Measurements from ENCODE around the gene NPSR1.

NPSR1 gene

GRCh38 chr7:34659472-34660075 lies 1.6 kb downstream of the NPSR1 start:
- H3K27me3 ChIP-seq (ENCODE audit: control insufficient read depth in 2 of 2, insufficient read depth in 2 of 2, low read length in 2 of 2) = no peaks in the 10 kb centered on the region
- H3K27ac ChIP-seq (ENCODE audit: low read depth in 2 of 2, low read length in 2 of 2) = no peak overlapping the region
- H3K36me3 ChIP-seq (ENCODE audit: control insufficient read depth in 2 of 2, insufficient read depth in 2 of 2, low read length in 2 of 2) = no peaks in the 10 kb centered on the region
- no peak overlapping the region for H3K9ac ChIP-seq (ENCODE audit: low read depth in 1 of 2, low read length in 2 of 2)
- H3K9me3 ChIP-seq (ENCODE audit: control insufficient read depth in 2 of 2, low read length in 2 of 2) = no peaks in the 10 kb centered on the region
- no peak overlapping the region for H3K4me3 ChIP-seq (ENCODE audit: low read length in 2 of 2)
- no peaks in the 10 kb centered on the region for H3K4me1 ChIP-seq (ENCODE audit: control insufficient read depth in 2 of 2, insufficient read depth in 2 of 2, low read length in 2 of 2)

GRCh38 chr7:34662058-34662708 lies 4.2 kb downstream of the NPSR1 start:
- no peak overlapping the region for H3K4me3 ChIP-seq (ENCODE audit: low read length in 2 of 2)
- H3K27ac ChIP-seq (ENCODE audit: low read depth in 2 of 2, low read length in 2 of 2) = no peak overlapping the region
- no peaks in the 10 kb centered on the region for H3K27me3 ChIP-seq (ENCODE audit: control insufficient read depth in 2 of 2, insufficient read depth in 2 of 2, low read length in 2 of 2)
- no peaks in the 10 kb centered on the region for H3K36me3 ChIP-seq (ENCODE audit: control insufficient read depth in 2 of 2, insufficient read depth in 2 of 2, low read length in 2 of 2)
- no peak overlapping the region for H3K9ac ChIP-seq (ENCODE audit: low read depth in 1 of 2, low read length in 2 of 2)
- no peaks in the 10 kb centered on the region for H3K9me3 ChIP-seq (ENCODE audit: control insufficient read depth in 2 of 2, low read length in 2 of 2)
- no peaks in the 10 kb centered on the region for H3K4me1 ChIP-seq (ENCODE audit: control insufficient read depth in 2 of 2, insufficient read depth in 2 of 2, low read length in 2 of 2)

GRCh38 chr7:34664755-34665154 lies 6.7 kb downstream of the NPSR1 start:
- H3K9ac ChIP-seq (ENCODE audit: low read depth in 1 of 2, low read length in 2 of 2) = no peak overlapping the region
- no peaks in the 10 kb centered on the region for H3K27me3 ChIP-seq (ENCODE audit: control insufficient read depth in 2 of 2, insufficient read depth in 2 of 2, low read length in 2 of 2)
- H3K9me3 ChIP-seq (ENCODE audit: control insufficient read depth in 2 of 2, low read length in 2 of 2) = no peaks in the 10 kb centered on the region
- H3K27ac ChIP-seq (ENCODE audit: low read depth in 2 of 2, low read length in 2 of 2) = no peak overlapping the region
- no peaks in the 10 kb centered on the region for H3K36me3 ChIP-seq (ENCODE audit: control insufficient read depth in 2 of 2, insufficient read depth in 2 of 2, low read length in 2 of 2)
- H3K4me1 ChIP-seq (ENCODE audit: control insufficient read depth in 2 of 2, insufficient read depth in 2 of 2, low read length in 2 of 2) = no peaks in the 10 kb centered on the region
- no peak overlapping the region for H3K4me3 ChIP-seq (ENCODE audit: low read length in 2 of 2)

GRCh38 chr7:34672430-34672829 lies 14.4 kb downstream of the NPSR1 start:
- Histone ChIP-seq H3K27ac (ENCODE audit: low read depth in 2 of 2, low read length in 2 of 2) (no peak overlapping the region), H3K9me3 (ENCODE audit: control insufficient read depth in 2 of 2, low read length in 2 of 2) (no peaks in the 10 kb centered on the region), H3K4me3 (ENCODE audit: low read length in 2 of 2) (no peak overlapping the region), H3K27me3 (ENCODE audit: control insufficient read depth in 2 of 2, insufficient read depth in 2 of 2, low read length in 2 of 2) (no peaks in the 10 kb centered on the region), H3K4me1 (ENCODE audit: control insufficient read depth in 2 of 2, insufficient read depth in 2 of 2, low read length in 2 of 2) (no peaks in the 10 kb centered on the region), H3K9ac (ENCODE audit: low read depth in 1 of 2, low read length in 2 of 2) (no peak overlapping the region), H3K36me3 (ENCODE audit: control insufficient read depth in 2 of 2, insufficient read depth in 2 of 2, low read length in 2 of 2) (no peaks in the 10 kb centered on the region)

- Histone ChIP-seq H3K4me1 (ENCODE audit: control insufficient read depth in 2 of 2, insufficient read depth in 2 of 2, low read length in 2 of 2) (no peaks in the 10 kb centered on the region), H3K9me3 (ENCODE audit: control insufficient read depth in 2 of 2, low read length in 2 of 2) (no peaks in the 10 kb centered on the region), H3K36me3 (ENCODE audit: control insufficient read depth in 2 of 2, insufficient read depth in 2 of 2, low read length in 2 of 2) (no peaks in the 10 kb centered on the region), H3K9ac (ENCODE audit: low read depth in 1 of 2, low read length in 2 of 2) (no peak overlapping the region), H3K27me3 (ENCODE audit: control insufficient read depth in 2 of 2, insufficient read depth in 2 of 2, low read length in 2 of 2) (no peaks in the 10 kb centered on the region), H3K27ac (ENCODE audit: low read depth in 2 of 2, low read length in 2 of 2) (no peak overlapping the region), H3K4me3 (ENCODE audit: low read length in 2 of 2) (no peak overlapping the region)
These were observed 15.0 kb downstream of the NPSR1 start for GRCh38 chr7:34673066-34673465.

GRCh38 chr7:34675749-34676374 lies 17.8 kb downstream of the NPSR1 start:
- no peaks in the 10 kb centered on the region for H3K4me1 ChIP-seq (ENCODE audit: control insufficient read depth in 2 of 2, insufficient read depth in 2 of 2, low read length in 2 of 2)
- no peak overlapping the region for H3K27ac ChIP-seq (ENCODE audit: low read depth in 2 of 2, low read length in 2 of 2)
- no peak overlapping the region for H3K4me3 ChIP-seq (ENCODE audit: low read length in 2 of 2)
- H3K9me3 ChIP-seq (ENCODE audit: control insufficient read depth in 2 of 2, low read length in 2 of 2) = no peaks in the 10 kb centered on the region
- no peaks in the 10 kb centered on the region for H3K36me3 ChIP-seq (ENCODE audit: control insufficient read depth in 2 of 2, insufficient read depth in 2 of 2, low read length in 2 of 2)
- no peak overlapping the region for H3K9ac ChIP-seq (ENCODE audit: low read depth in 1 of 2, low read length in 2 of 2)
- H3K27me3 ChIP-seq (ENCODE audit: control insufficient read depth in 2 of 2, insufficient read depth in 2 of 2, low read length in 2 of 2) = no peaks in the 10 kb centered on the region

GRCh38 chr7:34677491-34677890 lies 19.5 kb downstream of the NPSR1 start:
- H3K27ac ChIP-seq (ENCODE audit: low read depth in 2 of 2, low read length in 2 of 2) = no peak overlapping the region
- H3K27me3 ChIP-seq (ENCODE audit: control insufficient read depth in 2 of 2, insufficient read depth in 2 of 2, low read length in 2 of 2) = no peaks in the 10 kb centered on the region
- no peaks in the 10 kb centered on the region for H3K4me1 ChIP-seq (ENCODE audit: control insufficient read depth in 2 of 2, insufficient read depth in 2 of 2, low read length in 2 of 2)
- no peaks in the 10 kb centered on the region for H3K9me3 ChIP-seq (ENCODE audit: control insufficient read depth in 2 of 2, low read length in 2 of 2)
- H3K9ac ChIP-seq (ENCODE audit: low read depth in 1 of 2, low read length in 2 of 2) = no peak overlapping the region
- H3K36me3 ChIP-seq (ENCODE audit: control insufficient read depth in 2 of 2, insufficient read depth in 2 of 2, low read length in 2 of 2) = no peaks in the 10 kb centered on the region
- H3K4me3 ChIP-seq (ENCODE audit: low read length in 2 of 2) = no peak overlapping the region

GRCh38 chr7:34687529-34687928 lies 29.5 kb downstream of the NPSR1 start:
- no peaks in the 10 kb centered on the region for H3K9me3 ChIP-seq (ENCODE audit: control insufficient read depth in 2 of 2, low read length in 2 of 2)
- H3K4me1 ChIP-seq (ENCODE audit: control insufficient read depth in 2 of 2, insufficient read depth in 2 of 2, low read length in 2 of 2) = no peaks in the 10 kb centered on the region
- no peak overlapping the region for H3K27ac ChIP-seq (ENCODE audit: low read depth in 2 of 2, low read length in 2 of 2)
- H3K27me3 ChIP-seq (ENCODE audit: control insufficient read depth in 2 of 2, insufficient read depth in 2 of 2, low read length in 2 of 2) = no peaks in the 10 kb centered on the region
- no peaks in the 10 kb centered on the region for H3K36me3 ChIP-seq (ENCODE audit: control insufficient read depth in 2 of 2, insufficient read depth in 2 of 2, low read length in 2 of 2)
- H3K9ac ChIP-seq (ENCODE audit: low read depth in 1 of 2, low read length in 2 of 2) = no peak overlapping the region
- H3K4me3 ChIP-seq (ENCODE audit: low read length in 2 of 2) = no peak overlapping the region

- Histone ChIP-seq H3K9me3 (ENCODE audit: control insufficient read depth in 2 of 2, low read length in 2 of 2) (no peaks in the 10 kb centered on the region), H3K9ac (ENCODE audit: low read depth in 1 of 2, low read length in 2 of 2) (no peak overlapping the region), H3K4me1 (ENCODE audit: control insufficient read depth in 2 of 2, insufficient read depth in 2 of 2, low read length in 2 of 2) (no peaks in the 10 kb centered on the region)
These were observed 38.4 kb downstream of the NPSR1 start for GRCh38 chr7:34696415-34696814.

GRCh38 chr7:34709771-34710170 lies 51.8 kb downstream of the NPSR1 start:
- Histone ChIP-seq H3K4me1 (ENCODE audit: control insufficient read depth in 2 of 2, insufficient read depth in 2 of 2, low read length in 2 of 2) (no peaks in the 10 kb centered on the region), H3K27me3 (ENCODE audit: control insufficient read depth in 2 of 2, insufficient read depth in 2 of 2, low read length in 2 of 2) (no peaks in the 10 kb centered on the region), H3K27ac (ENCODE audit: low read depth in 2 of 2, low read length in 2 of 2) (no peak overlapping the region), H3K9ac (ENCODE audit: low read depth in 1 of 2, low read length in 2 of 2) (no peak overlapping the region), H3K9me3 (ENCODE audit: control insufficient read depth in 2 of 2, low read length in 2 of 2) (no peaks in the 10 kb centered on the region), H3K4me3 (ENCODE audit: low read length in 2 of 2) (no peak overlapping the region), H3K36me3 (ENCODE audit: control insufficient read depth in 2 of 2, insufficient read depth in 2 of 2, low read length in 2 of 2) (no peaks in the 10 kb centered on the region)

More at GRCh38 chr7:34696415-34696814, 38.4 kb downstream of the NPSR1 start:
- no peaks in the 10 kb centered on the region for H3K36me3 ChIP-seq (ENCODE audit: control insufficient read depth in 2 of 2, insufficient read depth in 2 of 2, low read length in 2 of 2)
- H3K27ac ChIP-seq (ENCODE audit: low read depth in 2 of 2, low read length in 2 of 2) = no peak overlapping the region
- H3K27me3 ChIP-seq (ENCODE audit: control insufficient read depth in 2 of 2, insufficient read depth in 2 of 2, low read length in 2 of 2) = no peaks in the 10 kb centered on the region
- H3K4me3 ChIP-seq (ENCODE audit: low read length in 2 of 2) = no peak overlapping the region

Measured in mucosa of rectum (tissue), 2 donors.